Measurements from ENCODE around the gene SNX3.

DNA sequence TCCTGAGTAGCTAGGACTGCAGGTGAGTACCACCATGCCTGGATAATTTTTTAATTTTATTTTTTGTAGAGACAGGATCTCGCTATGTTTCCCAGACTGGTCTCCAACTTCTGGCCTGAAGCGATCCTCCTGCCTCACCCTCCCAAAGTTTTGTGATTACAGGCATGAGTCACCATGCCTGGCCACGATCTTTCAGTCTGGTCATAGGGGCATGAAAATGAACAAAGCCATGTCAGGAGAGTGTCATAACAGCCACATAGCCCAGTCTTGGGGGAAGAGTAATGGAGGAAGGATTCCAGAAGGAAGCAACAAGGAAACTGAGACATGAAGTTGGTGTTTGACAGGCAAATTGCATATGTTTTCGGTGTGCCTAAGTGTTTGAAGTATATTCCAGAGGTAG lies 17.0 kb upstream of the SNX3 start:
- TF ChIP-seq EZH2phosphoT487 (IDR thresholded peaks at IDR 0.05; ENCODE audit: borderline replicate concordance, low read length) (no peak), CTCF (conservative IDR thresholded peaks at IDR 0.05; ENCODE audit: low read depth, low read length) (no peak), EZH2 (IDR thresholded peaks at IDR 0.05; ENCODE audit: low read length, unreplicated experiment) (no peak)
